GM12878 (cell line): ENCODE data around the gene RIMS1. TPM values are rescaled to one million over a fixed set of nuclear protein-coding genes. Genes with fewer than 3 reads are reported as not detected.

Source experiments
- ATAC-seq: fragments of 200-7000 bp; cut with Tn5 transposase; 3 replicates; pipeline ENCODE4 v1.9.1; 2020; ENCODE audit warnings: mild to moderate bottlenecking, moderate library complexity
- BruUV-seq: library from RNA; stranded (reverse); fragments of 400-500 nt; replicated peaks from 2 replicates; lab custom pipeline; 2021; lab: Mats Ljungman, UMichigan
- CTCF ChIA-PET: fragments of 300-600 bp; sonication (Branson Sonifier 250); formaldehyde crosslinking; extraction: SDS; loops from one replicate; lab custom pipeline; 2021; ENCODE audit warnings: inconsistent platforms; lab: Yijun Ruan, JAX
- POLR2A ChIA-PET: fragments of 350-600 bp; formaldehyde crosslinking; extraction: SDS; loops from one replicate; lab custom pipeline; 2021; ENCODE audit warnings: inconsistent platforms; lab: Charles Lee
- RAD21 ChIA-PET: fragments of 300-600 bp; sonication (Branson Sonifier 250); formaldehyde crosslinking; loops from one replicate; lab custom pipeline; 2023; ENCODE audit warnings: antibody characterized with exemption; ENCODE audit not compliant: unreplicated experiment; lab: Charles Lee
- SMC1A ChIA-PET: fragments of 300-600 bp; sonication (Branson Sonifier 250); formaldehyde crosslinking; loops from one replicate; lab custom pipeline; 2023; ENCODE audit not compliant: unreplicated experiment, uncharacterized antibody; lab: Charles Lee
- DNase-seq: peaks from one replicate; pipeline ENCODE4 v3.0.0-alpha.2; 2011; ENCODE audit warnings: low read depth, low spot score
- FAIRE-seq: peaks from 3 replicates; lab custom pipeline; 2011; peaks lifted over from hg19 to GRCh38; lab: Jason Lieb, UNC
- H2AFZ ChIP-seq: 2 replicates; pipeline ENCODE4 v1.6.0; 2011; ENCODE audit warnings: low read depth, low read length, control low read depth; ENCODE audit not compliant: control insufficient read depth
- H3K27ac ChIP-seq: 2 replicates; pipeline ENCODE4 v1.5.1; 2011; ENCODE audit warnings: control low read depth; ENCODE audit not compliant: control insufficient read depth, insufficient read depth
- H3K27me3 ChIP-seq, 2 experiments: replicated peaks in 1 of 2; 2 replicates each; pipeline versions ENCODE4 v1.6.0 to v1.6.1; 2011; ENCODE audit warnings: low read length in 1 of 2; ENCODE audit not compliant: control insufficient read depth in 2 of 2, insufficient read depth in 2 of 2
- H3K36me3 ChIP-seq, 2 experiments: 2 replicates each; pipeline ENCODE4 v1.5.1; 2011; ENCODE audit warnings: low read length in 1 of 2; ENCODE audit not compliant: control insufficient read depth in 2 of 2, insufficient read depth in 2 of 2
- H3K4me1 ChIP-seq: 2 replicates; pipeline ENCODE4 v1.6.1; 2011; ENCODE audit warnings: mild to moderate bottlenecking, low read length, moderate library complexity, mixed read lengths; ENCODE audit not compliant: control insufficient read depth, insufficient read depth
- H3K4me2 ChIP-seq: 2 replicates; pipeline ENCODE4 v1.6.0; 2011; ENCODE audit warnings: control low read depth; ENCODE audit not compliant: control insufficient read depth, insufficient read depth
- H3K4me3 ChIP-seq: fragments of 200-600 bp; sonication (generic); 2 replicates; pipeline ENCODE4 v1.5.1; 2016
- H3K79me2 ChIP-seq: 2 replicates; pipeline ENCODE4 v1.6.0; 2011; ENCODE audit warnings: low read length; ENCODE audit not compliant: control insufficient read depth, insufficient read depth
- H3K9ac ChIP-seq: 2 replicates; pipeline ENCODE4 v1.8.0; 2011; ENCODE audit warnings: low read length, control low read depth, mixed read lengths; ENCODE audit not compliant: control insufficient read depth, insufficient read depth
- H3K9me3 ChIP-seq: replicated peaks from 3 replicates; pipeline ENCODE4 v1.5.1; 2011; ENCODE audit warnings: mild to moderate bottlenecking, low read length; ENCODE audit not compliant: control insufficient read depth, insufficient read depth
- H4K20me1 ChIP-seq: 2 replicates; pipeline ENCODE4 v1.6.0; 2011; ENCODE audit not compliant: control insufficient read depth, insufficient read depth
- BHLHE40 ChIP-seq, 2 experiments: fragments of 450-650 bp in 1 of 2; IDR thresholded peaks; 2 replicates each; pipeline ENCODE4 v1.6.1; 2011 to 2017; ENCODE audit warnings: low read depth in 2 of 2, borderline replicate concordance in 1 of 2, improper control_type of control experiment in 1 of 2, low read length in 1 of 2, mild to moderate bottlenecking in 1 of 2
- CREM ChIP-seq: IDR thresholded peaks from 2 replicates; pipeline ENCODE4 v1.6.1; 2014; ENCODE audit warnings: antibody characterized with exemption, low read depth
- NR2C1 ChIP-seq: fragments of 450-650 bp; IDR thresholded peaks from 2 replicates; pipeline ENCODE4 v1.6.1; 2017; ENCODE audit warnings: antibody characterized with exemption, mild to moderate bottlenecking, moderate library complexity
- NR2C2 ChIP-seq: IDR thresholded peaks from 2 replicates; pipeline ENCODE4 v1.6.1; 2011; ENCODE audit warnings: borderline replicate concordance, low read depth; ENCODE audit not compliant: control insufficient read depth, insufficient read length
- SRF ChIP-seq, 2 experiments: IDR thresholded peaks; 2 replicates each; pipeline ENCODE4 v1.6.1; 2011; ENCODE audit warnings: low read depth in 2 of 2, low read length in 2 of 2, mild to moderate bottlenecking in 1 of 2, moderate library complexity in 1 of 2
- ZNF207 ChIP-seq: fragments of 450-650 bp; IDR thresholded peaks from 2 replicates; pipeline ENCODE4 v1.6.1; 2014; ENCODE audit warnings: antibody characterized with exemption, mild to moderate bottlenecking, borderline replicate concordance
- ZSCAN29 ChIP-seq: fragments of 450-650 bp; IDR thresholded peaks from 2 replicates; pipeline ENCODE4 v1.6.1; 2017; ENCODE audit warnings: mild to moderate bottlenecking, moderate library complexity
- ZZZ3 ChIP-seq: IDR thresholded peaks from 2 replicates; pipeline ENCODE4 v1.6.1; 2011; ENCODE audit warnings: low read depth; ENCODE audit not compliant: control insufficient read depth, insufficient read length
- in situ Hi-C: fragments of 300-500 bp; cut with MboI; formaldehyde crosslinking; loops from 9 replicates; pipeline ENCODE4 v1.14.3; 2018; ENCODE audit warnings: mixed read lengths
- intact Hi-C: fragments of 100-400 bp; cut with micrococcal nuclease; formaldehyde crosslinking; loops from one replicate; pipeline ENCODE4 v1.14.2; 2022; ENCODE audit not compliant: unreplicated experiment
- polyA plus RNA-seq, 11 experiments: library from polyadenylated mRNA; depleted of rRNA in 4 of 11; unstranded in 6 of 11; stranded (reverse) in 5 of 11; fragments of >200 nt; fragmentation: Nextera tagmentation in 4 of 11; fragmentation: Illumina TruSeq in 1 of 11; extraction: Ambion mirVana in 4 of 11; extraction: Trizol in 1 of 11; gene quantifications; 1 replicate in 1 of 11; 2 replicates in 10 of 11; pipeline versions ENCODE4 v1.2.1 to v1.2.3, GENCODE V29; 2011 to 2016; ENCODE audit warnings: inconsistent platforms in 2 of 11, missing spikeins in 2 of 11, low read depth in 1 of 11
- total RNA-seq, 4 experiments: library from RNA; depleted of rRNA in 3 of 4; stranded (reverse); fragments of >200 nt in 3 of 4; fragmentation: Illumina TruSeq in 1 of 4; extraction: Trizol in 1 of 4; gene quantifications; 2 replicates each; pipeline versions ENCODE4 v1.2.1 to v1.2.3, GENCODE V29; 2013 to 2021
- TF ChIP-seq, protein P1 (sequence below): IDR thresholded peaks from 2 replicates; pipeline ENCODE4 v1.6.1; 2012; ENCODE audit warnings: low read depth, low read length, improper control_type of control experiment
- TF ChIP-seq, protein P2 (sequence below): IDR thresholded peaks from 2 replicates; pipeline ENCODE4 v1.6.1; 2011; ENCODE audit warnings: low read depth, mild to moderate bottlenecking, low read length, moderate library complexity, borderline replicate concordance; ENCODE audit errors: extremely low read depth
- TF ChIP-seq, protein P3 (sequence below): fragments of 450-650 bp; formaldehyde crosslinking; IDR thresholded peaks from 2 replicates; pipeline ENCODE4 v1.4.0; 2022; ENCODE audit warnings: mild to moderate bottlenecking, moderate library complexity

Gene RIMS1
- total and polyA plus RNA-seq, 10 of the 15 experiments (the other 5 are each of a cell fraction or from before 2014, with no cell fraction given), result 0.05 to 0.76 (median 0.23) TPM

DNA sequence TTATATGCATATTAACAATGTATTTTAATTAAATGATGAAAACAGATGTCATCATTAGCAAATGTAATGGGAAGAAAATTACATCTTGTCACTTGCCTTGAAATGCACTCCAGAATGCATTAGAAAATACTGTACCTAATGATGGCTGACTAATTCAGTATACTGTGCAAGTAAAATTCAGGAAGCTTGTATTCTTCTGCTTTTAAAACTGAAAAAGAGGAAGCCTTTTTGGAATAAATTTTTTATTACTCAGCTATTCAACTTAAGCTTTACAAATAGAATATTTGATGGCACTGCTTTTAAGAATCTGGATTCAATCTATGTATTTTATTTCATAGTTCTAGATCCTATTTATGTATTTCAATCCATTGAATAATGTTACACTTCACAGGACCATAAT is 195.5 kb downstream of the RIMS1 start:
- ATAC-seq, result no peak
- intact Hi-C loops (no loop called here), in situ Hi-C loops (loop anchor here (10.0 kb wide), 2 partner anchors 467 to 697 kb away; no protein-coding TSS in a partner anchor)
- CTCF ChIA-PET, result interaction anchor here (1.0 to 2.5 kb wide), 4 partner anchors 227 to 697 kb away, joined by 4 to 9 read pairs (median 4); no protein-coding TSS in a partner anchor
- SMC1A ChIA-PET, result no interaction called here
- H3K4me1 ChIP-seq, result no peaks in the 10 kb centered on the region
- no peak overlapping the region for H2AFZ ChIP-seq
- H3K36me3 ChIP-seq, result no peaks in the 10 kb centered on the region
- H3K9ac ChIP-seq, result no peak overlapping the region
- no peaks in the 10 kb centered on the region; a peak in 1 of 4 replicates for H3K27me3 ChIP-seq
- POLR2A ChIA-PET, result no interaction called here
- RAD21 ChIA-PET, result no interaction called here
- H3K4me3 ChIP-seq, result no peak overlapping the region
- FAIRE-seq, result no peak
- H3K9me3 ChIP-seq, result no peaks in the 10 kb centered on the region
- no peaks in the 10 kb centered on the region for H4K20me1 ChIP-seq
- DNase-seq, result no peak
- no peak for TF ChIP-seq CREM
- no peak for TF ChIP-seq NR2C2
- no peak for TF ChIP-seq ZZZ3
- TF ChIP-seq ZSCAN29, result no peak
- TF ChIP-seq, protein P1, sequence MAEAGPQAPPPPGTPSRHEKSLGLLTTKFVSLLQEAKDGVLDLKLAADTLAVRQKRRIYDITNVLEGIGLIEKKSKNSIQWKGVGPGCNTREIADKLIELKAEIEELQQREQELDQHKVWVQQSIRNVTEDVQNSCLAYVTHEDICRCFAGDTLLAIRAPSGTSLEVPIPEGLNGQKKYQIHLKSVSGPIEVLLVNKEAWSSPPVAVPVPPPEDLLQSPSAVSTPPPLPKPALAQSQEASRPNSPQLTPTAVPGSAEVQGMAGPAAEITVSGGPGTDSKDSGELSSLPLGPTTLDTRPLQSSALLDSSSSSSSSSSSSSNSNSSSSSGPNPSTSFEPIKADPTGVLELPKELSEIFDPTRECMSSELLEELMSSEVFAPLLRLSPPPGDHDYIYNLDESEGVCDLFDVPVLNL, result no peak
- TF ChIP-seq, protein P2, sequence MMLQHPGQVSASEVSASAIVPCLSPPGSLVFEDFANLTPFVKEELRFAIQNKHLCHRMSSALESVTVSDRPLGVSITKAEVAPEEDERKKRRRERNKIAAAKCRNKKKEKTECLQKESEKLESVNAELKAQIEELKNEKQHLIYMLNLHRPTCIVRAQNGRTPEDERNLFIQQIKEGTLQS, result no peak
- no peak for TF ChIP-seq BHLHE40 (IDR thresholded peaks at IDR 0.05; ENCODE audit: borderline replicate concordance in 1 of 2, low read depth in 2 of 2, low read length in 1 of 2)
- no peak for TF ChIP-seq NR2C1
- TF ChIP-seq, protein P3, sequence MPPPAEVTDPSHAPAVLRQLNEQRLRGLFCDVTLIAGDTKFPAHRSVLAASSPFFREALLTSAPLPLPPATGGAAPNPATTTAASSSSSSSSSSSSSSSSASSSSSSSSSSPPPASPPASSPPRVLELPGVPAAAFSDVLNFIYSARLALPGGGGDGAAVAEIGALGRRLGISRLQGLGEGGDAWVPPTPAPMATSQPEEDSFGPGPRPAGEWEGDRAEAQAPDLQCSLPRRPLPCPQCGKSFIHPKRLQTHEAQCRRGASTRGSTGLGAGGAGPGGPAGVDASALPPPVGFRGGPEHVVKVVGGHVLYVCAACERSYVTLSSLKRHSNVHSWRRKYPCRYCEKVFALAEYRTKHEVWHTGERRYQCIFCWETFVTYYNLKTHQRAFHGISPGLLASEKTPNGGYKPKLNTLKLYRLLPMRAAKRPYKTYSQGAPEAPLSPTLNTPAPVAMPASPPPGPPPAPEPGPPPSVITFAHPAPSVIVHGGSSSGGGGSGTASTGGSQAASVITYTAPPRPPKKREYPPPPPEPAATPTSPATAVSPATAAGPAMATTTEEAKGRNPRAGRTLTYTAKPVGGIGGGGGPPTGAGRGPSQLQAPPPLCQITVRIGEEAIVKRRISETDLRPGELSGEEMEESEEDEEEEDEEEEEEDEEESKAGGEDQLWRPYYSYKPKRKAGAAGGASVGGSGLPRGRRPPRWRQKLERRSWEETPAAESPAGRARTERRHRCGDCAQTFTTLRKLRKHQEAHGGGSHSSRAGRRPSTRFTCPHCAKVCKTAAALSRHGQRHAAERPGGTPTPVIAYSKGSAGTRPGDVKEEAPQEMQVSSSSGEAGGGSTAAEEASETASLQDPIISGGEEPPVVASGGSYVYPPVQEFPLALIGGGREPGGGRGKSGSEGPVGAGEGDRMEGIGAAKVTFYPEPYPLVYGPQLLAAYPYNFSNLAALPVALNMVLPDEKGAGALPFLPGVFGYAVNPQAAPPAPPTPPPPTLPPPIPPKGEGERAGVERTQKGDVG, result no peak
- TF ChIP-seq SRF (IDR thresholded peaks at IDR 0.05; ENCODE audit: low read depth in 2 of 2, low read length in 2 of 2), result no peak
- no peak for TF ChIP-seq ZNF207
- no peaks in the 10 kb centered on the region for H3K79me2 ChIP-seq
- BruUV-seq, result no TSS peak
- H3K4me2 ChIP-seq, result no peak overlapping the region
- H3K27ac ChIP-seq, result no peak overlapping the region
